GM21381 (cell line): ENCODE results near the gene COQ2.
"Not testable (repeated sequence)": the region's sequence is repeated elsewhere in the genome, so short reads cannot be mapped to it uniquely, and the experiment has no call there.

Experiments used
- ATAC-seq: cut with Tn5 transposase; IDR thresholded peaks from one replicate; pipeline ENCODE4 v1.9.1; 2021; ENCODE audit warnings: mild to moderate bottlenecking, moderate library complexity; ENCODE audit not compliant: unreplicated experiment

Gene COQ2

DNA sequence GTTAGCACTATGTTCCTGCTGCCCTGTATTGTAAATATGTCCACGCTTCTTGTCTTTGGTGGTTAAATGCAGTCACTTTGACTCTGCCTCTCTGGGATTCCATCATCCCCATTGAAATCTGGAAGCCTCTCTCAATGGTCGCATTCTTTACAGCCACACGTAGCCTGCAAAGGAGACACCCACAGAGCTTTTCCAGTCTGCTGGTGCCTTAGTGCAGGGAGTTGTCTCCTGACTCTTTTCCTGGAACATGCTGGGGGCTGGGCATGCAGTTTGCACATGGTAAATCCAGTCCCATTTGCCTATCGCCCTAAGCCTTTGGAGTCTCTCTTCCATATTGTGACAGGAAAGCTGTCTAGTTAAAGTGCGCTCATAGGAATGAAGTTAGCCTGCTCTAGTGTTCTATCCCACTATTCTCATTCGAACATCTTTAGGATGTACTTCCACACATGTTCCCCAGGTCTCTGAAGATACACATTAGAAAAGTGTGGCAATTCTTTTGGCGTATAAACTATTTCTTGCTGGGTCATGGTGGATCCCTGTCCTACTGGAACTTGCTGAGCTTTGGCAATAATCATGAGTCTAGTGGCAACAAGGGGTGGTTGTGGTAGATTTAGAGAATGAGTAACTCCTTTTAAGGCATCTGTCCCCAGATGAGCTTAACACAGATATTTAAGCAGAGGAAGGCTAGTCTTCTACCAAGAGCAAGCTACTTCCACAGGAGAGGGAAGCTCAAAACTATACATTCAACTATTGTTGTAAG, 33.7 kb downstream of the COQ2 start:
- ATAC-seq: no peak

- ATAC-seq: no peak
Observed at GRCh38 chr4:83248486-83248885, 36.1 kb downstream of the COQ2 start.

GRCh38 chr4:83247415-83248357, 36.9 kb downstream of the COQ2 start:
- no peak for ATAC-seq

DNA sequence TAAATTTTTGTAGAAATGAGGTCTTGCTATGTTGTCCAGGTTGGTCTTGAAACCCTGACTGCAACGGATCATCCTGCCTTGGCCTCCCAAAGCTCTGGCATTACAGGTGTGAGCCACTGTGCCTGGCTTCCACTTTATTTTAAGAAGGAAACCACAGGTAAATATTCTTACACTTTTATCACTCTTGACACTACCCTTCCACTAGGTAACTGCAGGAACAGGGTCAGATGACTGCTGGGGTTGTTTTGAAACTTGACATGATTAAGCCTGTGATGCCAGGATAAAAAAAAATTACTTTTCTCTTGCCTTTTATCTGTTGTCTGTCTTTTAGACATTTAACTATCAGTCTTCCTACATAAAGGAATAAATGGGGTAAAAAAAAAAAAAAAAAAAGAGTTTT, 43.5 kb downstream of the COQ2 start:
- no peak for ATAC-seq

GRCh38 chr4:83240379-83240875, 44.2 kb downstream of the COQ2 start:
- peak; percentile 87 for ATAC-seq

DNA sequence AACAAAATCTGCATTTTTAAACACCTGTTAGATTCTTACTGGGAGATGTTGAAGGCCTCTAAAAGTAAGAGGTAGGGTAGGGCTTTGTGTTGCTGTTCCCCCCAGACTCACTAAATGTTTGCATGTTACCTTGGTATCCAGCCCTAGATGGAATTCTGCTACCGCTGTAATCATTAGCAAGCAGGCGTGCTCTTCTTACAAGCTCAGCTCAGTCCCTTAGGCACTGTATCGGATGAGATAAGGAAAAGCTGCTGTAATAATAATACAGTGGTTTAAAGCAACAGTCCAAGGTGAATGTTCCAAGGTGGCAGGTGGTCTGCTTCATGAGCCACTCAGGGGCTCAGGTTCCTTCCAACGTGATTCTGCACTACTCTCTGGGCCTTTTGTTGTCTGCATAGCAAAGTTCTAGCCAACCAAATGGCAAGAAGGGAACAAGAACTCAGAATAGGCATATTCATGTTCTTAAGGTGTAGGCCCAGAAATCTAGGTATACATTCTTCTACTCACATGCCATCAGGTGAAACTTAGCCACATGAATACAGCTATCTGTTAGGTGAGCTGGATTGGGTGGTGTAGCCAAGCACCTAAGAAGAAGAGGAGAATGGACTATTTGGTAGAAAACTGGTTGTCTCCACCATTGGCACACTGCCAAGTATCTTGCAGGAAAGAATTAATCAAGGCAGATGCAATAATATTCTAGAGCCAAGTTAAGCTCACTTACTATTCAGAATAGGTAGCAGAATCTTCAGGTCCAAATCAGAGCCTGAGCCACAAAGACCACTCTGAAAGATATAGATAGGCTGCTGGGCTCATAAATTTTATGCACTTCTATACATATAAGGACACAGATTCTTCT, 46.0 kb downstream of the COQ2 start:
- no peak for ATAC-seq

GRCh38 chr4:83237591-83237990, 47.0 kb downstream of the COQ2 start:
- ATAC-seq: no peak

- not testable (repeated sequence) for ATAC-seq
Observed at GRCh38 chr4:83235645-83236133, 48.9 kb downstream of the COQ2 start.

- ATAC-seq: no peak
Observed at GRCh38 chr4:83234902-83235644, 49.5 kb downstream of the COQ2 start.

DNA sequence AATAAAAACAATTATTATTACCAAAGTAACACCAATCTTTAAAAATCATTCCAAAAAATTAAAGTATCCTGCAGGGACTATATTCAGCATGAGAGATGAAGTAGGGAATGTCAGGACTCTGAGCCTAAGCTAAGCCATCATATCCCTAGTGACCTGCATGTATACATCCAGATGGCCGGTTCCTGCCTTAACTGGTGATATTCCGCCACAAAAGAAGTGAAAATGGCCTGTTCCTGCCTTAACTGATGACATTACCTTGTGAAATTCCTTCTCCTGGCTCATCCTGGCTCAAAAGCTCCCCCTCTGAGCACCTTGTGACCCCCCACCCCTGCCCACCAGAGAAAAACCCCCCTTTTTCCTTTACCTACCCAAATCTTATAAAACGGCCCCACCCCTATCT, 50.2 kb downstream of the COQ2 start:
- not testable (repeated sequence) for ATAC-seq

DNA sequence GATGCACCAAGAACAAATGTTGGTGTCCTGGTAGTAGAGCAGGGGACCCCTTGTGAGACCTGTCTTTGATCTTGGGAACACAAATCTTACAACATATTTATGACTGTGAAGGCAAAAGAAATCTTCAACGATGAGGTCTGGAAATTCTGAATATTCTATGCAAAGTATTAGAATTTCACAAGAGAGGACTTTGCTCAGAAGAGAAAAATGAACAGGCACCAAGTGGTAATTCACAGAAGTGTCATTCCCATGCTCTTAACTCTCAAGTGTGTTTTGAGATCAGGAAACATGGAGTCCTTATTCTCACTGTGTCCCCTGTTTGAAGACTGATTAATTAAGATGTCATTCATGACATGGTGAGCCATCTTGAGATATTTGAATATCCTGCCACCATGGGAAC, 52.5 kb downstream of the COQ2 start:
- ATAC-seq: no peak

DNA sequence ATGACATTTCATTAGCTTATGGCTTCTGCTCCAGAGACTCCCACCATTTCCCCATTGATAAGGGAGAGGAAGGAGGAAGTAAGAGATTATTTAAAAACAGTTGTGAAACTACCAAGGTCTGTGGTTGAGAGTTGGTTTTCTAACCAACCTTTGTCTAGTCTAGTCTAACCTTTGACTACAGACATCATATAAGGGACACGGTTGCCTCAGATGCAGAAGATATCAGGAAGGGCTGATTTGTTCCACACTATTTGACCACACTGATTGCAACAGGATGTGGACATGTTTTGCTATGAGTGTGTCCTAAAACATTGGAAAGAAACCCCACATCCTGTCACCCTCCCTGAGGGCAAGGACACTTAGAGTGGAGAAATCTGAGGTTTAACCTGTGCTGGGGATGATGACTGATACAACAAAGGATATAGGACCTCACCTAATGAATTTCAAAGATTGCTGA, 53.0 kb downstream of the COQ2 start:
- peak; percentile 73 for ATAC-seq

- ATAC-seq: no peak
Observed at GRCh38 chr4:83230928-83231327, 53.7 kb downstream of the COQ2 start.

DNA sequence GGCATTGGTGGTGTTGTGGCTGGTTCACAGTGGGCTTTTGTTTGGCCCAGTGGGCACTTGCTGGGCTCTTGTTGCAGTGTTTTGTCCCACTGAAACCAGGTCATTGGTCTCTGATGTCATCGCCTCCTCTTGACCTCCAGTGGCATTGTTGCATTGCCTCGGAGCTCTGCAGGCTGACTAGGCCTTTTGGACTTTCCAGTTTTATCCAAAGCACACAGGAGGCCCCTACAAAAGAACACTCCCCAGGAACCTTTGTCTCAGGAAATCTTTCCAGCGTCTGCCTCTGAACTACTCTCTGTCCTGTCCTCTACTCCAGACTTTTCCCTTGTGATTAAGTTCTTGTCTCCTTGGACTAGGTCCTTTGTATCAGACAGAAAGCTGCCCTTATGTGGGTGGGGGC, 54.8 kb downstream of the COQ2 start:
- ATAC-seq: no peak

DNA sequence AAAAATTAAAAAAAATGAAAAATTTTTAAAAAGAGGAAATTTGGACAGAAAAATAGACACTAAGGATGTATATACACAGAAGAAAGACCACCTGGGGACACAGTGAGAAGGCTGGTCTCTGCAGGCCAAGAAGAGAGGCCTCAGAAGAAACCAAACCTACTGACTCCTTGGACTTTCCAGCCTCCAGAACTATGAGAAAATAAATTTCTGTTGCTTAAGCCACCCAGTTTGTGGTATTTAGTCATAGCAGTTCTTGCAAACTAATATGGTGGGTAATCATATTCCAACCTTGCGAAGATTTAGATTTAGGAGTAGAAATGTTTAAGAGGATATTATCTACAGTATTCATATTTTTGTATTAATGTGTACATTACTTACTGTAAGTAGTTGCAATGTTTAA, 56.4 kb downstream of the COQ2 start:
- ATAC-seq: no peak

DNA sequence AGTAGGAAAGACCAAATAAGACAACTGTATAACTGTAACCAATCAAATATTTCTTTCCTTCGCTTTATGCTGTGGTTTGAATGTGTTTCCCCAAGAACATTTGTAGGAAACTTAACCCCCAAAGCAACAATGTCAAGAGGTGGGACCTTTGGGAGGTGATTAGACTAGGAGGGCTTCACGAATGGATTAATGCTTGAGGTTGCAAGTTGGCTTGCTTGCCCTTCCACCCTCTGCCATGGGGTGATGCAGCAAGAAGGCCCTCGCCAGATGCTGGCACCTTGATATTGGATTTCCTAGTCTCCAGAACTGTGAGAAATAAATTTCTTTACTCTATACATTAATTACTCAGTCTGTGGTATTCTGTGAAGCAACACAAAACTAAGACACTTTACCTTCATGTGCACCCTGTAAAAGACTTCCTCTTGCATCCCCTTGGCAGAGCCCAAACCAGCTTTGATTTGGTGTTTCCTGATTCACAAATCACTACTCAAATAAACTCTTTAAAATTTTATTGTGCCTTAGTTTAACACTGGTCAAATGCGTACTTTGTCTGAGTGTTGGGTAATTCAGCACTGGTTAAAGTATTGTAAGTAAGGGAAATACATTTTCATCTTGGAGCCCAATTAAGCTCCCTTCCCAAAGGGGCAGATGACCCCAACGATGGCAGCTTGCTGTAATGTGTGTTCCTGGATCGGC, 59.9 kb downstream of the COQ2 start:
- no peak for ATAC-seq

DNA sequence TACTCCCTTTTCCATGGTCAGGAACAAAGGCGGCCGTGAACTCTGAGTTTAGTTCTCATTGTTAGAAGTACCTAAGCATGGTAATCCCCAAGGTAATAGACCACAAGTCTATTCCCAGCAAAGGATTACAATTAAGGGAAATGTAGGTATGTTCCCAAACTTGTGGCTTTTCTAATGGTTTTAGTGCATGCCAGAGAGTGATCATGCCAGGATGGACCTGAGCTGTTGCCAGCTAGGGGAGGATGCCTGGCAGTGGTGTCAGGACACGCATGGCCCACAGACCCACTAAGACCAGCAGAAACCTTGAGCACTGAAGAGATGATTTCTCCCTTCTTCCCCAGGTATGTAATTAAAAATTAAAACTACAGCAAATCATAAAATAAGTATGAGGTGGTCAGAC, 60.8 kb downstream of the COQ2 start:
- no peak for ATAC-seq

DNA sequence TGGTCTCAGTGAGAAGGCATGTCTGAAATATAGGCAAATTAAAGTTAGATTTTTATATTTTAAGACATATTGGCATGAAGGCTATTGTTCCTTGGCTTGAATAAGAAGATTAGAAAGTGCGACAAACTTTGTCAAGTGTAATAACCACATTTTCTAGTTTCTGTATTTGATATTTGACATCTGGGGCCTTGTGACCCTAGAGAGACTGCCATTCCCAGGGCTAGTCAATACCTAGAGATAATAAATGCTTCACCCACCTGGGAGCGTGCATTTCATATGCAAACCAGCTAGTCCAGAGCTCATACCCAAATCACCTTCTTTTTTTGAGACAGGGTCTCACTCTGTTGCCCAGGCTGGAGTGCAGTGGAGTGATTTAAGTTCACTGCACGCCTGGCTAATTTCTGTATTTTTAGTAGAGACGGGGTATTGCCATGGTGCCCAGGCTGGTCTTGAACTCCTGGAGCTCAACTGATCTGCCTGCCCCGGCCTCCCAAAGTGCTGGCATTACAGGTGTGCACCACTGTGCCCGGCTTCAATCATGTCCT, 62.6 kb downstream of the COQ2 start:
- ATAC-seq: peak; percentile 44
